Nephron progenitor cell (in vitro differentiated cells): ENCODE measurements around the gene SLC27A3.
"Not testable (repeated sequence)": the region's sequence is repeated elsewhere in the genome, so short reads cannot be mapped to it uniquely, and the experiment has no call there.

ENCODE experiments used
- DNase-seq: peaks from one replicate; pipeline ENCODE4 v3.0.0; 2021
- H3K27ac Mint-ChIP-seq: 2 replicates; pipeline ENCODE4 v1.8.0; 2021; ENCODE audit warnings: mild to moderate bottlenecking, moderate library complexity, mixed read lengths
- H3K27me3 Mint-ChIP-seq: 2 replicates; pipeline ENCODE4 v1.8.0; 2021; ENCODE audit warnings: mild to moderate bottlenecking, low read depth, mixed read lengths; ENCODE audit not compliant: poor library complexity
- H3K36me3 Mint-ChIP-seq: 2 replicates; pipeline ENCODE4 v1.8.0; 2021; ENCODE audit warnings: low read depth, mixed read lengths
- H3K4me1 Mint-ChIP-seq: 2 replicates; pipeline ENCODE4 v1.8.0; 2021; ENCODE audit warnings: mixed read lengths
- H3K4me3 Mint-ChIP-seq: 2 replicates; pipeline ENCODE4 v1.8.0; 2021; ENCODE audit warnings: mild to moderate bottlenecking, moderate library complexity, mixed read lengths
- H3K9me3 Mint-ChIP-seq: 2 replicates; pipeline ENCODE4 v1.8.0; 2021; ENCODE audit warnings: mild to moderate bottlenecking, moderate library complexity, mixed read lengths
- TF ChIP-seq, protein P1 (sequence below): fragments of 200-600 bp; sonication (generic); IDR thresholded peaks from 2 replicates; pipeline ENCODE4 v1.5.0; 2021; ENCODE audit warnings: antibody characterized with exemption

SLC27A3 gene

DNA sequence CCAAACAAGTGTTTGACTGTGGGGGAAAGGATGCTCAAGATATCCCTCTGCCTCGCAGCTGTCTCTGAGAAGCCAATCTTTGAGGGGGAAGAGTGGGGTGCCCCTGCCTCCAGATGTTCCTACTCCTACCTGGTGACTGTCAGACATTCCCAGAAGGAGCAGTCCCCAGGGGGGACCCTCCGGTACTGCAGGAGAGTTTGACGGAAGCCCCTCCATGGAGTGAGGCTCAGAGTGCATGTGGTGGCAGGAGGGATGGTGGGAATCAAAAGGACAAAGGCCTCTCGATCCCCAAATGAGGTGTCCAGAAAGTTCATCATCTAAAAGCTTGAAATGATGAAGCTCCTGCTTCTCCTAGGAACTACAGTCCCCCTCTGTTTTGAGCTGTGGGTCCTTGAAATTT lies 5.3 kb downstream of the SLC27A3 start:
- H3K27me3 Mint-ChIP-seq: no peaks in the 10 kb centered on the region
- H3K4me3 Mint-ChIP-seq: no peak overlapping the region
- no peaks in the 10 kb centered on the region for H3K9me3 Mint-ChIP-seq
- no peak overlapping the region for H3K27ac Mint-ChIP-seq
- TF ChIP-seq, protein P1, sequence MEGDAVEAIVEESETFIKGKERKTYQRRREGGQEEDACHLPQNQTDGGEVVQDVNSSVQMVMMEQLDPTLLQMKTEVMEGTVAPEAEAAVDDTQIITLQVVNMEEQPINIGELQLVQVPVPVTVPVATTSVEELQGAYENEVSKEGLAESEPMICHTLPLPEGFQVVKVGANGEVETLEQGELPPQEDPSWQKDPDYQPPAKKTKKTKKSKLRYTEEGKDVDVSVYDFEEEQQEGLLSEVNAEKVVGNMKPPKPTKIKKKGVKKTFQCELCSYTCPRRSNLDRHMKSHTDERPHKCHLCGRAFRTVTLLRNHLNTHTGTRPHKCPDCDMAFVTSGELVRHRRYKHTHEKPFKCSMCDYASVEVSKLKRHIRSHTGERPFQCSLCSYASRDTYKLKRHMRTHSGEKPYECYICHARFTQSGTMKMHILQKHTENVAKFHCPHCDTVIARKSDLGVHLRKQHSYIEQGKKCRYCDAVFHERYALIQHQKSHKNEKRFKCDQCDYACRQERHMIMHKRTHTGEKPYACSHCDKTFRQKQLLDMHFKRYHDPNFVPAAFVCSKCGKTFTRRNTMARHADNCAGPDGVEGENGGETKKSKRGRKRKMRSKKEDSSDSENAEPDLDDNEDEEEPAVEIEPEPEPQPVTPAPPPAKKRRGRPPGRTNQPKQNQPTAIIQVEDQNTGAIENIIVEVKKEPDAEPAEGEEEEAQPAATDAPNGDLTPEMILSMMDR: no peak
- H3K36me3 Mint-ChIP-seq: no peaks in the 10 kb centered on the region
- no peak for DNase-seq
- H3K4me1 Mint-ChIP-seq: peaks cover 47% of the 10 kb centered on the region

DNA sequence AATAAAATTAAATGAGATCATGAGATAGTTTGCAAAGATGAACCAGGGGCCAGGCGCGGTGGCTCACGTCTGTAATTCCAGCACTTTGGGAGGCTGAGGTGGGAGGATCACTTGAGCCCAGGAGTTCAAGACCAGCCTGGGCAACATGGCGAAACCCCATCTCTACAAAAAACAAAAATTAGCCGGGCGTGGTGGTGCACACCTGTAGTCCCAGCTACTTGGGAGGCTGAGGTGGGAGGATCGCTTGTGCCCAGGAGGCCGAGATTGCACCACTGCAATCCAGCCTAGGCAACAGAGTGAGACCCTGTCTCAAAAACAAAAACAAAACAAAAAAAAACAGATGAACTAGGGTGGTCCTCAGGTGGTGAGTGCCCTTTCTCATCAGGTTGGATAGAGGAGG lies 7.4 kb downstream of the SLC27A3 start:
- H3K9me3 Mint-ChIP-seq, DNase-seq, H3K27ac Mint-ChIP-seq, H3K27me3 Mint-ChIP-seq, H3K36me3 Mint-ChIP-seq: not testable (repeated sequence)
- Mint-ChIP-seq H3K4me3 (peak overlapping the region; percentile 84), H3K4me1 (peaks cover 39% of the 10 kb centered on the region)

DNA sequence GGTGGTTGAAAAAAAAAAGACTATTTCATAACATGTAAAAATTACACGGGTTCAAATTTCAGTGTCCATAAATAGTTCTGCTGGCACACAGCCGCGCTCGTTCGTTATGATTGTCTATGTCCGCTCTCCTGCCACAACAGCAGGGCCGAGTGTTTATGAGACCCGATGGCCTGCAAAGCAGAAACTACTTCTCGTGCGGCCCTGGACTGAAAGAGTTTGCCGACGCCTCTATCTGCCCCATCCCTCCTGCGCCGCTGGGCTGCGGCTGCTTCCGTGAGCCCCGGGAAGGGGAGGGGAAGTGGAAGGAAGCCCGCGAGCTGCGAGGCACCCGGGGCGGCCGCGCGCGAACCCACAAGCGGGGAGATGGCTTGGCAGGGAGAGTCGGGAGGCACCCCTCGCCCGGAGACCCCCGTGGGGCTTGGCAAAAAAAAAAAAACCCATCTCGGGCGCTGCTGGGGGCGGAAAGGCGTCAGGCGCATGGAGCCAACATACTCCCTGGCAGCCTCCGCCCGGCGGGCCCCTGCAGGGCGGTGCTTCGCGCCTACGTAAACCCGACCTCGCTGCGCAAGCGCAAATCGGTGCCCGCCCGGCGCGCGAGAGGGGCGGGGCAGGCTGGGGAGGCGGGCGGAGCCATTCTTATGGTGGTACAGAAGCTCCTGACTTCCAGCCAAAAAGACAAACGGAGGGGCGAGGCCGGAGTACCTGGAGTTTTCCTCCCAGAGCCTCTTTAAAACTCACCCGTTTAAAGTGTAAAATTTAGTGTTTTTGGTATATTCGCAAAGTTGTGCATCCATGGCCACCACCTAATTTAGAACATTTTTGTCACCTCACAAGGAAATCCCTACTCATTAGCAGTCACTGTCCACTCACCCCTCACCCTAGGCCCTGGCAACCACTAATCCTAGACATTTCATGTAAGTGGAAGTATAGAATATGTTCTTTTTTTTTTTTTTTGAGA lies 8.3 kb downstream of the SLC27A3 start:
- Mint-ChIP-seq H3K9me3 (no peaks in the 10 kb centered on the region), H3K27me3 (peaks cover 6% of the 10 kb centered on the region), H3K36me3 (no peaks in the 10 kb centered on the region), H3K4me1 (peaks cover 32% of the 10 kb centered on the region), H3K27ac (peak overlapping the region; percentile 89), H3K4me3 (peak overlapping the region; percentile 84)
- TF ChIP-seq, protein P1: no peak
- DNase-seq: peak; percentile 94

DNA sequence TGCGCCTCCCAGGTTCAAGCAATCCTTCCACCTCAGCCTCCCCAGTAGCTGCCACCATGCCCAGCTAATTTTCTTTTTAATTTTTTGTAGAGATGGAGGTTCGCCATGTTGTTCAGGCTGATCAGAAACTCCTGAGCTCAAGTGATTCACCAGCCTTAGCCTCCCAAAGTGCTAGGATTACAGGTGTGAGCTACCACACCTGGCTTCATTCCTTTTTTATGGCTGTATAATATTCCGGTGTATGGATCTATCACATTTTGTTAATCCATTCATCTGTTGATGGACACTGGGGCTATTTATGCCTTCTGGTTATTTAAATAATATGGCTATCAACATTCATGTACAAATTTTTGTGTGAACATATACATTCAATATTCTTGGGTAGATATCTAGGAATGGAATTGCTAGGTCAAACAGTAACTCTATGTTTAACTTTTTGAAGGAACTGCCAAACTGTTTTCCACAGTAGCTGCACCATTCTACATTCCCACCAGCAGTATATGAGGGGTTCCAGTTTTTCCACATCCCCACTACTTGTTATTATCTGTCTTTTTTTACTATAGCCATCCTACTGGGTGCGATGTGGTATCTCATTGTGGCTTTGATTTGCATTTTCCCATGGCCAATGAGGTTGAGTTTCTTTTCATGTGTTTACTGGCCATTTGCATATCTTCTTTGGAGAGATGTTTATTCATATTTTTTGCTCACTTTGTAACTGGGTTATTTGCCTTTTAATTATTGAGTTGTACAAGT lies 11.0 kb downstream of the SLC27A3 start:
- DNase-seq: no peak
- H3K27me3 Mint-ChIP-seq: peaks cover 6% of the 10 kb centered on the region
- no peak overlapping the region for H3K4me3 Mint-ChIP-seq
- no peaks in the 10 kb centered on the region for H3K36me3 Mint-ChIP-seq
- no peaks in the 10 kb centered on the region for H3K9me3 Mint-ChIP-seq
- H3K4me1 Mint-ChIP-seq: peaks cover 43% of the 10 kb centered on the region
- H3K27ac Mint-ChIP-seq: no peak overlapping the region
- TF ChIP-seq, protein P1: no peak

DNA sequence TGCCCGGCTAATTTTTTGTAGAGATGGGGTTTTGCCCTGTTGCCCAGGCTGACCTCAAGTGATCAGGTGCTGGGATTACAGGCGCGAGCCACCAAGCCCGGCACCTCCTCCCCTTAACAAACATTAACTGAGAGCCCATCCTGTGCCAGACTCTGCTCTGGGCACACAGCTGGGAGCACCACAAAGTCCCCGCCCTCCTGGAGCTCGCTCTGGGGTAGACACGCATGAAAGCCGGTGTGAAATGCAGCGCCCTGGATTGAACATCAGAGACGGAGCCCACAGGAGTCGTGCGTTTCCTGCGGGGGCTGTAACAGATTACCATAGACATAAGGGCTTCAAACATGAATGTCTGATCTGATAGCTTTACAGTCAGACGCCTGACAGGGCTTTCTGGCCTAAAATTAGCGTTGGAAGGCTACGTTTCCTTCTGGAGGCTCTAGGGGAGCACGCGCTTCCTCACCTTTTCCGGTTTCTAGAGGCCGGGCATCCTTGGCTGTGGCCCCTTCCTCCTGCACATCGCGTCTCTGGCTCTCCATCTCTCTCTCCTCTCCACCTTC lies 14.3 kb downstream of the SLC27A3 start:
- no peak for DNase-seq
- H3K4me1 Mint-ChIP-seq: peaks cover 53% of the 10 kb centered on the region
- TF ChIP-seq, protein P1: no peak
- no peak overlapping the region for H3K27ac Mint-ChIP-seq
- no peaks in the 10 kb centered on the region for H3K9me3 Mint-ChIP-seq
- H3K36me3 Mint-ChIP-seq: no peaks in the 10 kb centered on the region
- H3K4me3 Mint-ChIP-seq: no peak overlapping the region
- peaks cover 6% of the 10 kb centered on the region for H3K27me3 Mint-ChIP-seq

DNA sequence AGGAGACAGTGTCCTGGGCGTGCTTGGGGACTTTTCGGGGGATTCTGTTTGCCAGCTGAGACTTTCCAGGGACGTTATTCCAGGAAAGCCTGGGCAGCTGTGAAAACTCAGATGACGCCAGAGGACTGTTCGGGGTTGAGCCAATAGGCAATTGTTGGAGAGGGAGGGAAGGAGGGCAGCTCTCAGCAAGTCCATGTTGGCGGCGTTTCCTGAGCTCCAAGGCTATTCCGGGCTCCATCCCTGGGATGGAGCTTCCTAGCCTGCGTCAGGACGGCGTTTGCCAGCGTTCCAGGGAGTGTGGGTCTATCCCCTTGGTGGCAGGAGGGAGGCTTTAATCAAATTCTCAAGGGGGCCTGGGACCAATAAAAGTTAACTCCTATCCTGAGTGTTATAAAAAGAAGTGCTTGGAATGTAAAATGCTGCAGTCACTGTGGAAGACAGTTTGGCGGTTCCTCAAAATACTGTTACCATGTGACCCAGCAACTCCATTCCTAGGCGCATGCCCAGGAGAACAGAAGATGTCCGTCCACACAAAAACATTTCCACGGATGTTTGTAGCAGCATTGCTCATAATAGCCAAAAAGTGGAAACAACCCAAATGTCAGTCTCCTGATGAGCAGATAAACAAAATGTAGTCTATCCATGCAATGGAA lies 15.2 kb downstream of the SLC27A3 start:
- Mint-ChIP-seq H3K36me3 (no peaks in the 10 kb centered on the region), H3K27ac (no peak overlapping the region), H3K9me3 (no peaks in the 10 kb centered on the region), H3K27me3 (peaks cover 6% of the 10 kb centered on the region), H3K4me3 (no peak overlapping the region), H3K4me1 (peaks cover 56% of the 10 kb centered on the region)
- TF ChIP-seq, protein P1: no peak
- DNase-seq: no peak
